MCF 10A (cell line): ENCODE measurements around the gene LPCAT3. TPM values are rescaled to one million over a fixed set of nuclear protein-coding genes. Genes with fewer than 3 reads are reported as not detected.

ENCODE experiments used
- BruUV-seq: library from RNA; stranded (reverse); fragments of 400-500 nt; replicated peaks from 2 replicates; lab custom pipeline; 2021; lab: Mats Ljungman, UMichigan
- CTCF ChIA-PET: fragments of 300-600 bp; sonication (Branson Sonifier 250); formaldehyde crosslinking; extraction: SDS; loops from one replicate; lab custom pipeline; 2021; ENCODE audit warnings: antibody characterized with exemption, inconsistent platforms; lab: Yijun Ruan, JAX
- POLR2A ChIA-PET: fragments of 300-600, 350-650 bp; sonication (Branson Sonifier 250); formaldehyde crosslinking; extraction: SDS; loops from one replicate; lab custom pipeline; 2020; ENCODE audit warnings: antibody characterized with exemption, inconsistent platforms; lab: Yijun Ruan, JAX
- DNase-seq: peaks from one replicate; pipeline ENCODE4 v3.0.0-alpha.2; 2018; ENCODE audit not compliant: unreplicated experiment
- H3K27ac Mint-ChIP-seq: one replicate; pipeline ENCODE4 v1.8.0; 2022; ENCODE audit warnings: mild to moderate bottlenecking, low read depth, mixed read lengths; ENCODE audit not compliant: unreplicated experiment
- H3K27me3 Mint-ChIP-seq: one replicate; pipeline ENCODE4 v1.8.0; 2022; ENCODE audit warnings: mixed read lengths; ENCODE audit not compliant: insufficient read depth, unreplicated experiment
- H3K36me3 Mint-ChIP-seq: one replicate; pipeline ENCODE4 v1.8.0; 2022; ENCODE audit warnings: mild to moderate bottlenecking, moderate library complexity, mixed read lengths; ENCODE audit not compliant: insufficient read depth, unreplicated experiment
- H3K4me1 Mint-ChIP-seq: one replicate; pipeline ENCODE4 v1.8.0; 2022; ENCODE audit warnings: mixed read lengths; ENCODE audit not compliant: insufficient read depth, unreplicated experiment
- H3K4me3 Mint-ChIP-seq: one replicate; pipeline ENCODE4 v1.8.0; 2022; ENCODE audit warnings: mild to moderate bottlenecking, moderate library complexity, mixed read lengths; ENCODE audit not compliant: unreplicated experiment
- H3K9me3 Mint-ChIP-seq: one replicate; pipeline ENCODE4 v1.8.0; 2022; ENCODE audit warnings: mixed read lengths; ENCODE audit not compliant: unreplicated experiment
- intact Hi-C: fragments of 100-400 bp; cut with micrococcal nuclease; formaldehyde crosslinking; loops from 2 replicates; pipeline ENCODE4 v1.14.1; 2022
- total RNA-seq: library from RNA; stranded (reverse); gene quantifications from 2 replicates; pipeline ENCODE4 v1.2.3, GENCODE V29; 2022
- TF ChIP-seq, protein P1 (sequence below): fragments of 200-600 bp; IDR thresholded peaks from one replicate; pipeline ENCODE4 v1.8.0; 2022; ENCODE audit warnings: antibody characterized with exemption, mild to moderate bottlenecking; ENCODE audit not compliant: unreplicated experiment

The LPCAT3 gene
- total RNA-seq, 1 experiment from 2014 or later = 14.4 TPM

DNA sequence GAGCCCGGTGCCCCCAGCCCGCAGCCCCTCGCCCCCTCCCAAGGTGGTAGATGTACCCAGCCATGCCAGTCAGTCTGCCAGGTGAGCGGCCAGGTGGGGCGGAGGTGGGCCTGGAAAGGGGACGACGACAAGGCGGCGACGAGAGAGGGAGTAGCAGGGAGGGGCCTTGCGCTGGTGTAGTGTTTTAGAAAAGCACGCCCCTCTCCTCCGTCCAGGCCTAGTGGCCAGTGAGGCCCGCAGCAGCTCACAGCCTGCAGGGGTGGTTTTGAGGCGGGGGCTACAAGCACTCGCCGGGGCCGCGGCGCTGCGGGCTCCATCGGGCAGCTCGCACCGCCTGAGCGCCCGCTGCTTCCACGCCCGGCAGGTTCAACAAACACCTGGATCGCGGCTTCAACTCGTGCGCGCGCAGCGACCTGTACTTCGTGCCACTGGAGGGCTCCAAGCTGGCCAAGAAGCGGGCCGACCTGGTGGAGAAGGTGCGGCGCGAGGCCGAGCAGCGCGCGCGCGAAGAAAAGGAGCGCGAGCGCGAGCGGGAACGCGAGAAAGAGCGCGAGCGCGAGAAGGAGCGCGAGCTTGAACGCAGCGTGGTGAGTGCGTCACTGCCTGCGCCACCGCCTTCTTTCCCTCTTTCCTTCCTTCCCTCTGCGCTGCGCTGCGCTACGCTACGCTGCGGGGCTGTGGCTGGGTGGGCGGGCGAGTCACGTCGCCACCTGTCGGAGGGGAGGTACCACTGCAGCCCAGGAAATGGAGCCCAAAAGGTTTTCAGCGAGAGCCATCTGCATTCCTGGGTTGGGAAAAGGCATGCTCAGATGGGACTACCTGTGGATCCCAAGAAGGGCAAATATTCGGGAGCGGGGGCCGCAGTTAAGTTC lies 80.6 kb downstream of the LPCAT3 start:
- DNase-seq = peak; percentile 94
- intact Hi-C loops = loop anchor here (1.0 to 2.0 kb wide), 2 partner anchors 13 to 69 kb away; no protein-coding TSS in a partner anchor
- ChIA-PET POLR2A (interaction anchor here (0.6 to 1.6 kb wide), 17 partner anchors 8 to 325 kb away, joined by 3 to 55 read pairs (median 4); partner anchors contain the start of genes ATN1, SPSB2 and USP5), CTCF (interaction anchor here (0.6 to 9.7 kb wide), 10 partner anchors 9 to 454 kb away, joined by 3 to 114 read pairs (median 4); no protein-coding TSS in a partner anchor)
- TF ChIP-seq, protein P1, sequence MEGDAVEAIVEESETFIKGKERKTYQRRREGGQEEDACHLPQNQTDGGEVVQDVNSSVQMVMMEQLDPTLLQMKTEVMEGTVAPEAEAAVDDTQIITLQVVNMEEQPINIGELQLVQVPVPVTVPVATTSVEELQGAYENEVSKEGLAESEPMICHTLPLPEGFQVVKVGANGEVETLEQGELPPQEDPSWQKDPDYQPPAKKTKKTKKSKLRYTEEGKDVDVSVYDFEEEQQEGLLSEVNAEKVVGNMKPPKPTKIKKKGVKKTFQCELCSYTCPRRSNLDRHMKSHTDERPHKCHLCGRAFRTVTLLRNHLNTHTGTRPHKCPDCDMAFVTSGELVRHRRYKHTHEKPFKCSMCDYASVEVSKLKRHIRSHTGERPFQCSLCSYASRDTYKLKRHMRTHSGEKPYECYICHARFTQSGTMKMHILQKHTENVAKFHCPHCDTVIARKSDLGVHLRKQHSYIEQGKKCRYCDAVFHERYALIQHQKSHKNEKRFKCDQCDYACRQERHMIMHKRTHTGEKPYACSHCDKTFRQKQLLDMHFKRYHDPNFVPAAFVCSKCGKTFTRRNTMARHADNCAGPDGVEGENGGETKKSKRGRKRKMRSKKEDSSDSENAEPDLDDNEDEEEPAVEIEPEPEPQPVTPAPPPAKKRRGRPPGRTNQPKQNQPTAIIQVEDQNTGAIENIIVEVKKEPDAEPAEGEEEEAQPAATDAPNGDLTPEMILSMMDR = peak; percentile 88
- Mint-ChIP-seq H3K4me1 (peaks cover 31% of the 10 kb centered on the region), H3K4me3 (peak overlapping the region; percentile 71), H3K27me3 (no peaks in the 10 kb centered on the region), H3K36me3 (peaks cover 91% of the 10 kb centered on the region), H3K27ac (peak overlapping the region; percentile 52), H3K9me3 (no peaks in the 10 kb centered on the region)
- no TSS peak for BruUV-seq

DNA sequence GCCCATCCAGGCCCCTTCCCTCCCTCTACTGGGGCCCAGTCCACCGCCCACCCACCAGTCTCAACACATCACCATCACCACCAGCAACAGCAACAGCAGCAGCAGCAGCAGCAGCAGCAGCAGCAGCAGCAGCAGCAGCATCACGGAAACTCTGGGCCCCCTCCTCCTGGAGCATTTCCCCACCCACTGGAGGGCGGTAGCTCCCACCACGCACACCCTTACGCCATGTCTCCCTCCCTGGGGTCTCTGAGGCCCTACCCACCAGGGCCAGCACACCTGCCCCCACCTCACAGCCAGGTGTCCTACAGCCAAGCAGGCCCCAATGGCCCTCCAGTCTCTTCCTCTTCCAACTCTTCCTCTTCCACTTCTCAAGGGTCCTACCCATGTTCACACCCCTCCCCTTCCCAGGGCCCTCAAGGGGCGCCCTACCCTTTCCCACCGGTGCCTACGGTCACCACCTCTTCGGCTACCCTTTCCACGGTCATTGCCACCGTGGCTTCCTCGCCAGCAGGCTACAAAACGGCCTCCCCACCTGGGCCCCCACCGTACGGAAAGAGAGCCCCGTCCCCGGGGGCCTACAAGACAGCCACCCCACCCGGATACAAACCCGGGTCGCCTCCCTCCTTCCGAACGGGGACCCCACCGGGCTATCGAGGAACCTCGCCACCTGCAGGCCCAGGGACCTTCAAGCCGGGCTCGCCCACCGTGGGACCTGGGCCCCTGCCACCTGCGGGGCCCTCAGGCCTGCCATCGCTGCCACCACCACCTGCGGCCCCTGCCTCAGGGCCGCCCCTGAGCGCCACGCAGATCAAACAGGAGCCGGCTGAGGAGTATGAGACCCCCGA lies 81.4 kb downstream of the LPCAT3 start:
- TF ChIP-seq, protein P1 = no peak
- ChIA-PET CTCF (interaction anchor here (0.6 to 9.7 kb wide), 7 partner anchors 8 to 301 kb away, joined by 3 to 114 read pairs (median 3); partner anchors contain the start of gene LPAR5), POLR2A (interaction anchor here (0.7 to 1.6 kb wide), 13 partner anchors 8 to 154 kb away, joined by 3 to 55 read pairs (median 5); partner anchors contain the start of genes ATN1 and SPSB2)
- intact Hi-C loops = no loop called here
- DNase-seq = no peak
- Mint-ChIP-seq H3K4me1 (peaks cover 39% of the 10 kb centered on the region), H3K9me3 (no peaks in the 10 kb centered on the region), H3K27ac (peak overlapping the region; percentile 5), H3K4me3 (peak overlapping the region; percentile 71), H3K36me3 (peaks cover 91% of the 10 kb centered on the region), H3K27me3 (no peaks in the 10 kb centered on the region)
- TSS peak; percentile 27 for BruUV-seq

DNA sequence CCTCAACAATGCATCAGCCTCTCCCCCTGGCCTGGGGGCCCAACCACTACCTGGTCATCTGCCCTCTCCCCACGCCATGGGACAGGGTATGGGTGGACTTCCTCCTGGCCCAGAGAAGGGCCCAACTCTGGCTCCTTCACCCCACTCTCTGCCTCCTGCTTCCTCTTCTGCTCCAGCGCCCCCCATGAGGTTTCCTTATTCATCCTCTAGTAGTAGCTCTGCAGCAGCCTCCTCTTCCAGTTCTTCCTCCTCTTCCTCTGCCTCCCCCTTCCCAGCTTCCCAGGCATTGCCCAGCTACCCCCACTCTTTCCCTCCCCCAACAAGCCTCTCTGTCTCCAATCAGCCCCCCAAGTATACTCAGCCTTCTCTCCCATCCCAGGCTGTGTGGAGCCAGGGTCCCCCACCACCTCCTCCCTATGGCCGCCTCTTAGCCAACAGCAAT lies 82.1 kb downstream of the LPCAT3 start:
- no TSS peak for BruUV-seq
- Mint-ChIP-seq H3K27me3 (no peaks in the 10 kb centered on the region), H3K36me3 (peaks cover 89% of the 10 kb centered on the region), H3K4me3 (peak overlapping the region; percentile 63), H3K4me1 (peaks cover 39% of the 10 kb centered on the region), H3K9me3 (no peaks in the 10 kb centered on the region), H3K27ac (peak overlapping the region; percentile 5)
- intact Hi-C loops = no loop called here
- POLR2A ChIA-PET = interaction anchor here (0.7 to 1.0 kb wide), 4 partner anchors 9 to 28 kb away, joined by 3 to 6 read pairs (median 6); no protein-coding TSS in a partner anchor
- TF ChIP-seq, protein P1 = no peak
- no peak for DNase-seq
- CTCF ChIA-PET = interaction anchor here (0.6 to 9.7 kb wide), 3 partner anchors 13 to 300 kb away, joined by 3 to 114 read pairs (median 3); partner anchors contain the start of gene LPAR5
